Prostate gland (tissue), 2 donors: ENCODE data around the gene RIMBP2.

Experiments used
- POLR2A ChIP-seq: fragments of 450-650 bp; IDR thresholded peaks from one replicate; pipeline ENCODE4 v1.6.1; 2016; ENCODE audit warnings: antibody characterized with exemption, mild to moderate bottlenecking
- TF ChIP-seq, protein P1 (sequence below), 4 experiments: fragments of 200-600 bp in 2 of 4; fragments of 450-650 bp in 2 of 4; sonication (generic) in 2 of 4; IDR thresholded peaks; 1 replicate in 3 of 4; 2 replicates in 1 of 4; pipeline ENCODE4 v1.5.1; 2016 to 2019; ENCODE audit warnings: antibody characterized with exemption in 4 of 4, mild to moderate bottlenecking in 2 of 4, moderate library complexity in 2 of 4

- TF ChIP-seq, protein P1, sequence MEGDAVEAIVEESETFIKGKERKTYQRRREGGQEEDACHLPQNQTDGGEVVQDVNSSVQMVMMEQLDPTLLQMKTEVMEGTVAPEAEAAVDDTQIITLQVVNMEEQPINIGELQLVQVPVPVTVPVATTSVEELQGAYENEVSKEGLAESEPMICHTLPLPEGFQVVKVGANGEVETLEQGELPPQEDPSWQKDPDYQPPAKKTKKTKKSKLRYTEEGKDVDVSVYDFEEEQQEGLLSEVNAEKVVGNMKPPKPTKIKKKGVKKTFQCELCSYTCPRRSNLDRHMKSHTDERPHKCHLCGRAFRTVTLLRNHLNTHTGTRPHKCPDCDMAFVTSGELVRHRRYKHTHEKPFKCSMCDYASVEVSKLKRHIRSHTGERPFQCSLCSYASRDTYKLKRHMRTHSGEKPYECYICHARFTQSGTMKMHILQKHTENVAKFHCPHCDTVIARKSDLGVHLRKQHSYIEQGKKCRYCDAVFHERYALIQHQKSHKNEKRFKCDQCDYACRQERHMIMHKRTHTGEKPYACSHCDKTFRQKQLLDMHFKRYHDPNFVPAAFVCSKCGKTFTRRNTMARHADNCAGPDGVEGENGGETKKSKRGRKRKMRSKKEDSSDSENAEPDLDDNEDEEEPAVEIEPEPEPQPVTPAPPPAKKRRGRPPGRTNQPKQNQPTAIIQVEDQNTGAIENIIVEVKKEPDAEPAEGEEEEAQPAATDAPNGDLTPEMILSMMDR (IDR thresholded peaks at IDR 0.05), result no peak
- no peak for TF ChIP-seq POLR2A
These were observed 73.2 kb downstream of the RIMBP2 start for GRCh38 chr12:130642856-130643255.
